Neural progenitor cell (in vitro differentiated cells): ENCODE results near the gene DXO.

ENCODE experiments used
- EZH2 ChIP-seq: fragments of 200-600 bp; sonication (generic); IDR thresholded peaks from 2 replicates; pipeline ENCODE4 v1.6.1; 2017; ENCODE audit warnings: antibody characterized with exemption, mild to moderate bottlenecking, moderate library complexity
- EZH2phosphoT487 ChIP-seq: fragments of 200-600 bp; sonication (generic); IDR thresholded peaks from 2 replicates; pipeline ENCODE4 v1.6.1; 2017; ENCODE audit warnings: antibody characterized with exemption
- TF ChIP-seq, protein P1 (sequence below): fragments of 200-600 bp; sonication (generic); IDR thresholded peaks from 2 replicates; pipeline ENCODE4 v1.5.1; 2017; ENCODE audit warnings: antibody characterized with exemption, mild to moderate bottlenecking

DNA sequence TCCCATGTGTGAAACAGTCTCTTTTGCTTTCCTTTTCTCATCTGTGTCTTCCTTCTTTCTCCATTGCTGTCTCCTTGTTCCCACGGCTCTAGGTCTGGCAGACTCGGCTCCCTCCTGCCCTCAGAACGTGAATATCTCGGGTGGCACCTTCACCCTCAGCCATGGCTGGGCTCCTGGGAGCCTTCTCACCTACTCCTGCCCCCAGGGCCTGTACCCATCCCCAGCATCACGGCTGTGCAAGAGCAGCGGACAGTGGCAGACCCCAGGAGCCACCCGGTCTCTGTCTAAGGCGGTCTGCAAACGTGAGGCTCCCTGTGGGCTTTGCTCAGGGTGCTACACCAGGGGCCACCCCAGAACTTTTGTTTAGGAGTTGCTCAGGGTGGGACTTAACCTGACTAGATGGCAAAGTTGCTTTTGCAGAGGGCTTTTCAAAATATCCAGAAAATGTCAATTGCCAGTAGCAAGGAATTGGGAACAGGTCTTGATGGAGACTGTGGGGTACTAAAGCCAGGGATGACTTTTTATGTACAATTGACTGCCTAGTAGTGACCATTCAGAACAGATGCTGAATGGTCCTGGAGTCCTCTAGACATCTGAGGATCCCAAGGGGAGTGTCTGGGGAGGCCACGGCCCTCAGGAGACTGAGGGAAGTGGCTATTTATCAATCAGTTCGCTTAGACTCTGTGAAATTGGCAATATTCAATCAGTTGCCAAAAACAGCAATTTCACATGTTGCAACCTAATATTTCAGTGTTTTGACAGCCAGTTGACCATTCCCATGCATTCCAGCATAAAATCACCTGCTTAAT is 43.9 kb downstream of the DXO start:
- TF ChIP-seq, protein P1, sequence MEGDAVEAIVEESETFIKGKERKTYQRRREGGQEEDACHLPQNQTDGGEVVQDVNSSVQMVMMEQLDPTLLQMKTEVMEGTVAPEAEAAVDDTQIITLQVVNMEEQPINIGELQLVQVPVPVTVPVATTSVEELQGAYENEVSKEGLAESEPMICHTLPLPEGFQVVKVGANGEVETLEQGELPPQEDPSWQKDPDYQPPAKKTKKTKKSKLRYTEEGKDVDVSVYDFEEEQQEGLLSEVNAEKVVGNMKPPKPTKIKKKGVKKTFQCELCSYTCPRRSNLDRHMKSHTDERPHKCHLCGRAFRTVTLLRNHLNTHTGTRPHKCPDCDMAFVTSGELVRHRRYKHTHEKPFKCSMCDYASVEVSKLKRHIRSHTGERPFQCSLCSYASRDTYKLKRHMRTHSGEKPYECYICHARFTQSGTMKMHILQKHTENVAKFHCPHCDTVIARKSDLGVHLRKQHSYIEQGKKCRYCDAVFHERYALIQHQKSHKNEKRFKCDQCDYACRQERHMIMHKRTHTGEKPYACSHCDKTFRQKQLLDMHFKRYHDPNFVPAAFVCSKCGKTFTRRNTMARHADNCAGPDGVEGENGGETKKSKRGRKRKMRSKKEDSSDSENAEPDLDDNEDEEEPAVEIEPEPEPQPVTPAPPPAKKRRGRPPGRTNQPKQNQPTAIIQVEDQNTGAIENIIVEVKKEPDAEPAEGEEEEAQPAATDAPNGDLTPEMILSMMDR, result no peak
- TF ChIP-seq EZH2 (no peak), EZH2phosphoT487 (no peak)
